Measurements from ENCODE around the gene MRPL42.
A peak's percentile ranks its signal among the peaks of the same experiment; 100 is the strongest.

MRPL42 gene

DNA sequence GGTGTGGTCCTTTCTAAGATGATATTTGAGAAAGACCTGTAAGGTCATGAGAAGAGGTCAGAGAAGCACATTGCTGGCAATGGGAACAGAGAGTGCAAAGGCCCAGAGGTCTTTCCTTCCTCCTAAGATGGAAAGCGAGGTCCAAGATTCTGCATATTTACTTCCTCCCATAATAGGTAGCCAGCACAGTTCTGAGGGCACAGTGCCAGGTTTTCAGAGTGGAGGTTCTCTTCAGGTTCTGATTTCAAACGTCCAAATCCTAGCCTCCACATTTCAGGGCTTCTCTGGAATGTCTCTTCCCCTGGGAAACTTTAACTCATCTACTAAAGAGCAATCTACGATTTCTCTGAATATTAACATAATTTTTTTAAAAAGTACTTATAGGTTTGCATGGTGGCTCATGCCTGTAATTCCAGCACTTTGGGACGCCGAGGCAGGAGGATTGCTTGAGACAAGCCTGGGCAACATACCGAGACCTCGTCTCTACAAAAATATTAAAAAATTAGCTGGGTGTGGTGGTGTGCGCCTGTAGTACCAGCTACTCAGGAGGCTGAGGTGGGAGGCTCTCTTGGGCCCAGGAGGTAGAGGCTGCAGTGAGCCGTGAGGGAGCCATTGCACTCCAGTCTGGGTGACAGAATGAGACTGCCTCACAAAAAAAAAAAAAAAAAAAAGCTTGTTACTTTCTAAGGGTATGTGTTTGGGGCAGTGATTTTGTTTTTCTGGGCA, 526 bp upstream of the MRPL42 start:
- H3K4me3 ChIP-seq (ENCODE audit: low read depth, low read length) = peak overlapping the region; percentile 58
- DNase-seq (ENCODE audit: low read depth) = no peak
- TF ChIP-seq, protein P1, sequence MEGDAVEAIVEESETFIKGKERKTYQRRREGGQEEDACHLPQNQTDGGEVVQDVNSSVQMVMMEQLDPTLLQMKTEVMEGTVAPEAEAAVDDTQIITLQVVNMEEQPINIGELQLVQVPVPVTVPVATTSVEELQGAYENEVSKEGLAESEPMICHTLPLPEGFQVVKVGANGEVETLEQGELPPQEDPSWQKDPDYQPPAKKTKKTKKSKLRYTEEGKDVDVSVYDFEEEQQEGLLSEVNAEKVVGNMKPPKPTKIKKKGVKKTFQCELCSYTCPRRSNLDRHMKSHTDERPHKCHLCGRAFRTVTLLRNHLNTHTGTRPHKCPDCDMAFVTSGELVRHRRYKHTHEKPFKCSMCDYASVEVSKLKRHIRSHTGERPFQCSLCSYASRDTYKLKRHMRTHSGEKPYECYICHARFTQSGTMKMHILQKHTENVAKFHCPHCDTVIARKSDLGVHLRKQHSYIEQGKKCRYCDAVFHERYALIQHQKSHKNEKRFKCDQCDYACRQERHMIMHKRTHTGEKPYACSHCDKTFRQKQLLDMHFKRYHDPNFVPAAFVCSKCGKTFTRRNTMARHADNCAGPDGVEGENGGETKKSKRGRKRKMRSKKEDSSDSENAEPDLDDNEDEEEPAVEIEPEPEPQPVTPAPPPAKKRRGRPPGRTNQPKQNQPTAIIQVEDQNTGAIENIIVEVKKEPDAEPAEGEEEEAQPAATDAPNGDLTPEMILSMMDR (IDR thresholded peaks at IDR 0.05; ENCODE audit: low read depth, low read length, missing control alignments) = no peak
- in situ Hi-C loops (cut with HindIII; ENCODE audit: low sequenced_read_pairs) = no loop called here

DNA sequence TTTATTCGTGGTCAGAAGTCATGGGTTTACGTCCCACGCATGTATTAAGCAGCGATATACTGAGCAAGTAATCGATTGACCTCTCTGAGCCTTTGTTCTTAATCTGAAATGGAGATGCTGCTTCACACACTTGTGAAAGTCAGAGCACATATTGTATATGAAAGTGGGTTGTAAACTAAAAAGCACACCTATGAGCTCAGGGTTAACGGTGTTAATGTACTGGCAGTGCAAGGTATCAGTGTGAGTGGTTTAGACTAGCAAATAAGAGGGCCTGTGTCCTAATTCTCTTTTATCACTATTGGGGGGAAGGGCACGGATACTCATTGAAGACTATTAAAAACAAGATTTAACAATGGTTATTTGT, 676 bp downstream of the MRPL42 start:
- H3K4me3 ChIP-seq (ENCODE audit: low read depth, low read length) = peak overlapping the region; percentile 58
- no peak for DNase-seq (ENCODE audit: low read depth)
- TF ChIP-seq, protein P1 (IDR thresholded peaks at IDR 0.05; ENCODE audit: low read depth, low read length, missing control alignments) = no peak
- in situ Hi-C loops (cut with HindIII; ENCODE audit: low sequenced_read_pairs) = no loop called here

DNA sequence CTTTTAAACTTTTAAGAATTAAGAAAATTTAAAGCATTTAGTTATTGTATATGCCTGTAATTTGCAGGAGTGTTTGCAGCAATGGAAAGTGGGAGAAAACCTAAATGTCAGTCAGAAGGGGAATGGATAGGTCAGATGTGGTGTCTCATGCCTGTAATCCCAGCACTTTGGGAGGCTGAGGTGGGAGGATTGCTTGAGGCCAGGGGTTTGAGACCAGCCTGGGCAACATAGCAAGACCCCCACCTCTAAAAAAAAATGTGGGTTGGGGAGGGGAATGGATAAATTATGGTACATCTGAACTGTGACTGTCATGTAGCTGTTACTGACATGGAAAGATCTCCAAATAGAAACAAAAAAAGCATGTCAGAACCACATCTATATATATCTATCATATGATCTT, 2.1 kb downstream of the MRPL42 start:
- H3K4me3 ChIP-seq (ENCODE audit: low read depth, low read length) = no peak overlapping the region
- TF ChIP-seq, protein P1 (IDR thresholded peaks at IDR 0.05; ENCODE audit: low read depth, low read length, missing control alignments) = no peak
- no peak for DNase-seq (ENCODE audit: low read depth)
- in situ Hi-C loops (cut with HindIII; ENCODE audit: low sequenced_read_pairs) = no loop called here

- TF ChIP-seq, protein P1 (IDR thresholded peaks at IDR 0.05; ENCODE audit: low read depth, low read length, missing control alignments) = no peak
- DNase-seq (ENCODE audit: low read depth) = no peak
- in situ Hi-C loops (cut with HindIII; ENCODE audit: low sequenced_read_pairs) = no loop called here
- H3K4me3 ChIP-seq (ENCODE audit: low read depth, low read length) = no peak overlapping the region
Measured at GRCh38 chr12:93476555-93476954, 9.2 kb downstream of the MRPL42 start.

GRCh38 chr12:93482721-93483120, 15.4 kb downstream of the MRPL42 start:
- TF ChIP-seq, protein P1 (IDR thresholded peaks at IDR 0.05; ENCODE audit: low read depth, low read length, missing control alignments) = no peak
- DNase-seq (ENCODE audit: low read depth) = no peak
- H3K4me3 ChIP-seq (ENCODE audit: low read depth, low read length) = no peak overlapping the region
- in situ Hi-C loops (cut with HindIII; ENCODE audit: low sequenced_read_pairs) = no loop called here

- TF ChIP-seq, protein P1 (IDR thresholded peaks at IDR 0.05; ENCODE audit: low read depth, low read length, missing control alignments) = no peak
- no peak overlapping the region for H3K4me3 ChIP-seq (ENCODE audit: low read depth, low read length)
- no peak for DNase-seq (ENCODE audit: low read depth)
- in situ Hi-C loops (cut with HindIII; ENCODE audit: low sequenced_read_pairs) = no loop called here
Measured at GRCh38 chr12:93483151-93483807, 16.0 kb downstream of the MRPL42 start.

All from astrocyte of the cerebellum (primary cell).